ENCODE measurements around the gene RHOT2.
A peak's percentile ranks its signal among the peaks of the same experiment; 100 is the strongest.

RHOT2 gene

DNA sequence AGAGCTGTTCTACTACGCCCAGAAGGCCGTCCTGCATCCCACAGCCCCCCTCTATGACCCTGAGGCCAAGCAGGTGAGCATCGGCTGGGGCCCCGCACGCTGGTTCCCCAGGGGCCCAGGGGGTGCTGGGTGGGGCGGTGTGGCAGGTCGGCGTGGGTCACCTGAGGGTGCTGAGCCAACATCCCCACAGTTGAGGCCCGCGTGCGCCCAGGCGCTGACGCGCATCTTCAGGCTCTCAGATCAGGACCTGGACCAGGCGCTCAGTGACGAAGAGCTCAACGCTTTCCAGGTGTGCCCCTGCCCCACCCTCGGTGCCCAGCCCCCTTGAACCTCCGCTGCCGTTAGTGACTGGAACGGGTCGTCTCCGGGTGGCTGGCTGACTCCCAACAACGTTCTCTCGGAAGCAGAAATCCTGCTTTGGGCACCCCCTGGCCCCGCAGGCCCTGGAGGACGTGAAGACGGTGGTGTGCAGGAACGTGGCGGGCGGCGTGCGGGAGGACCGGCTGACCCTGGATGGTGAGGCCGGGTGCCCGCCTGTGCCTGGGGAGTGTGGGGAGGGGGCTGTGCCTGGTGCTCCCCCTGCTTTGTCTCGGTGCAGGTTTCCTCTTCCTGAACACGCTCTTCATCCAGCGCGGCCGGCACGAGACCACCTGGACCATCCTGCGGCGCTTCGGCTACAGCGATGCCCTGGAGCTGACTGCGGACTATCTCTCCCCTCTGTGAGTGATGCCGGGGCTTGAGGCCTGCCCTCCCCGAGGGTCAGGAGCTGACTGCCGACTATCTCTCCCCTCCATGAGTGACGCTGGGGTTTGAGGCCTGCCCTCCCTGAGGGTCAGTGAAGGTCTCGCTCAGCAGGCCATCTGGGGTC, 2.8 kb downstream of the RHOT2 start:
- DNase-seq (ENCODE audit: low spot score), result no peak

DNA sequence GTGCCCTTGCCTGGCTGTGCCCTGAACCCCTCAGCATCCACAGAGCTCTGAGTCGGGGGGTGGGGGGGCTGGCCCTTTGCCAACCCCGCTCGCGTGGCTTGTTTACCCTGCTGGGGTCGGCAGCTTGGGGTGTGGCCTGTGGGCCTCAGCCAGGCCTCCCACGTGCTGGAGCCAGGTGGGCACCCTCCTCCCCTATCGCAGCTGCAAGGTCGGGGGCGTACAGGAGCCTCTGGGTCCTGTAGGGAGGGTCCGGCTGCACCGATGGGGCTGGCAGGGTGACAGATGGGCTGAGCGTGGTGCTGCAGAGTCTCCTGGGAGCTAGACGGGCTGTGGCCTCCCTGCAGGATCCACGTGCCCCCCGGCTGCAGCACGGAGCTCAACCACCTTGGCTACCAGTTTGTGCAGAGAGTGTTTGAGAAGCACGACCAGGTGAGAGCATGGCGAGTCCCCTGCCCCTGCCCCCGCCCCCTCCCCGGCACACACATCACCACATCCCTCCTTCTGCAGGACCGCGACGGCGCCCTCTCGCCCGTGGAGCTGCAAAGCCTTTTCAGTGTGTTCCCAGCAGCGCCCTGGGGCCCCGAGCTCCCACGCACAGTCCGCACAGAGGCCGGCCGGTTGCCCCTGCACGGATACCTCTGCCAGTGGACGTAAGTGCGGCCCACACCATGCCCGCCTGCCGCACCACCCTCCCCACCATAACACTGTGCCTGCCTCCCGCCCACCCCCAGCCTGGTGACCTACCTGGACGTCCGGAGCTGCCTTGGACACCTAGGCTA, 3.6 kb downstream of the RHOT2 start:
- no peak for DNase-seq (ENCODE audit: low spot score)

DNA sequence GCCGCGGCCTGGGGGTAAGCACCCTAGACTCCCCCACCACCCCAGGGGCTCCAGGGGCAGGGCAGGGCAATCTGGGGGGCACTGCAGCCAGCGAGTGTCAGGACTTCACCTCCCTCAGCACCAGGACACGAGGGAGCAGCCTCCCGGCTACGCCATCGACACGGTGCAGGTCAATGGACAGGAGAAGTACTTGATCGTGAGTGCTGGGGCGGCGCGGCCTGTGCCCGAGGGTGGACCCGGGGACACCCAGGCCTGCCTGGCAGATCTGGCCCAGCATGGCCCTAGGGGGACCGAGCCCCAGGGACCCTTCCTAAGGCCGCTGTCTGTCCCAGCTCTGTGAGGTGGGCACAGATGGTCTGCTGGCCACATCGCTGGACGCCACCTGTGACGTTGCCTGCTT, 4.4 kb downstream of the RHOT2 start:
- no peak for DNase-seq (ENCODE audit: low spot score)

DNA sequence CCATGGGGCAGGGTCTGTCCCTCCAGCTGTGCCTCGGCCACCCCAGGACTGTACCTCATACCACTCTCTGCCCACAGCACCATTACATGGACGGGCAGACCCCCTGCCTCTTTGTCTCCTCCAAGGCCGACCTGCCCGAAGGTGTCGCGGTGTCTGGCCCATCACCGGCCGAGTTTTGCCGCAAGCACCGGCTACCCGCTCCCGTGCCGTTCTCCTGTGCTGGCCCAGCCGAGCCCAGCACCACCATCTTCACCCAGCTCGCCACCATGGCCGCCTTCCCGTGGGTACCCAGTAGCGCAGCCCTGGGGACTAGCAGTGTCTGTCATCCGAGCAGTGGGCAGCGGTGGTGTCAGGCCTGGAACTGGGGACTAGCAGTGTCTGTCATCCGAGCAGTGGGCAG, 4.9 kb downstream of the RHOT2 start:
- no peak for DNase-seq (ENCODE audit: low spot score)

DNA sequence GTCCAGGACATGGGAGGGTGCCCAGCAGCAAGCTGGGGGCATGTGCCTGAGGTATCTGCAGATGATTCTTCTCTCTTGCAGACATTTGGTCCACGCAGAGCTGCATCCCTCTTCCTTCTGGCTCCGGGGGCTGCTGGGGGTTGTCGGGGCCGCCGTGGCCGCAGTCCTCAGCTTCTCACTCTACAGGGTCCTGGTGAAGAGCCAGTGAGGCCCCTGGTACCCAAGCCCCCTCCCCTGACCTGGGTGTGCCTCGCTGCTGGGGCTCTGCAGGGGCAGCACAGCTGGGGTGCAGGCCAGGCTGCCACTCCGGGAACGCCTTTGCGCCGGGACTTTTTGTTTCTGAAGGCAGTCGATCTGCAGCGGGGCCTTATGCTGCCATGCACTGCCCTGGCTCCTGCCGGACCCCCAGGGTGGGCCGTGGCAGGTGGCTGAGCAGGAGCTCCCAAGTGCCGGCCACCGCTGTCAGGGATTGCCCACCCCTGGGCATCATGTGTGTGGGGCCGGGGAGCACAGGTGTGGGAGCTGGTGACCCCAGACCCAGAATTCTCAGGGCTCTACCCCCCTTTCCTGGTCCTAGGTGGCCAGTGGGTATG, 5.6 kb downstream of the RHOT2 start:
- DNase-seq (ENCODE audit: low spot score), result no peak

DNA sequence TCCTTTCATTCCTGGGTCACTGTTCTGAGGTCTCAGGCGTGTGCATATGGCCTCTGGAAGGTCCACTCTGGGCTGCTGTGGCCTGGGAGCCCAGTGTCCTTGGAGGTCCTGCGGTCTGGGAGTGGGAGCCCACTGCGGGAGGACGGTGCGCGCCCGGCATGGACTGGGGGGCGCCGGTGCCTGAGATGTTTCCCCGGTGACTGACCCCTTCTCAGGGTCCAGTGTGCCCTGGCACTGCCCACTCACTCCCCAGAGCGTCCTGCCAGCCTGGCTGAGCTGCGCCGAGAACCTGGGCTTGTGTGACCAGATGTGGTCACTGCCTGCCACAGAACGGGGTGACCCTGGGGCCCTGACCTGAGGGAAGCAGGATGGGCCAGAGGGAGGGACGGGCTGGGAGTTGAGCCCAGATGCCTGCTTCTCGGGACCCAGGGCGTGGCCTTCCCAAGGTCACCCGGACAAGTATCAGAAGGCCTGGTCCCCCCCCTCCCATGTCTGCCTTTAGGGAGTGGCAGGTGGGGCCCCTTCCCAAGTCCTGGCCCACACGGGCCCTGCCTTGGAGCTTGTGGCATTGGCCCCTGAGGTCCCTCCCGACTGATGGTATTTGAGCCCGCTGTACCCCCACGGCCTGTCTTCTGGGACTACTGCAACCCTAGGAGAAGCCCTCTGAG, 6.4 kb downstream of the RHOT2 start:
- no peak for DNase-seq (ENCODE audit: low spot score)

DNA sequence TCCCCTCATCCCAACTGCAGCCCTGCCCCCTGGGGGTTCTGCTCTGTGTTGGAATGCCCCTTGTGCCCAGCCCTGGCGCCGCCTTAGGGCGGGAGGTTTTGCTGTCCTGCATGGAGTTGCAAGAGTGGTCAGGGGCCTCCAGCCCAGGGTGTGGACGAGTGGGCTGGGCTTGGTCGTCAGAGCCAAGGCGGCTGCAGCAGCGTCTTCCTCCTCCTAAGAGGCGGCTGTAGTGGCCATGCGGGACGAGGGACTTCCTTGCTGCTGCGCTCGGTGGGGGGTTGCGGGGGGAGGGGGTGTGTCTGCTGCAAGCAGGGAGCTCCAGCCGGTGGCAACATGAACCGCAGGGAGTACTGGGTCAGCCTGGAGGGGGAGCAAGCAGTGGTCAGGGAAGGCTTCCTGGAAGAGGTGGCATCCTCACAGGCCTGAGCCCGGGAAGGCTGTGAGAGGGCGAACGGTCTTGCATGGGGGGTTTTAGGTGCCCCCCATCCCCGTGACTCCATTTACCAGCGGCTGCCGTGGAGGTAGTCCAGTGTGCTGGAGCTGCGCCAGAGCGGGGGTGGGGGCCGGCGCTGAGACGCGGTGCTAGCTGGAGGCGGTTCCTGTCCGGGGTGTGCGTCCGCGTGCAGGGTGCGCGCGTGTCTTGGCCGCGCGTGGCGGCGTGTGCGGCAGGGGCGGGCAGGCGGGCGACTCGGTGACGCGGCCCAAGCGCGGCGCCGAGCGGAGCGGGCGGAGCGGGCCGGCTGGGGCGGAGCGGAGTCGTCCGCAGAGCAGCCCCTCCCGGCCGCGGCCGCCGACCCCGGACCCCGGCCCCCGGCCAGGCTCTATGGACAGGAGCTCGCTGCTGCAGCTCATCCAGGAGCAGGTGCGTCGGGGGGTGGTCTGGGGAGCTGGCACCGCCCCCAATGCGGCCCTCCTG, 7.3 kb downstream of the RHOT2 start, which contains the start of gene RHBDL1:
Gene RHBDL1, plus strand, starts transcription at position 704 of the 916 bp plus-strand sequence. Its CDS starts 120 bp downstream, at position 824.
- DNase-seq (ENCODE audit: low spot score), result no peak

DNA sequence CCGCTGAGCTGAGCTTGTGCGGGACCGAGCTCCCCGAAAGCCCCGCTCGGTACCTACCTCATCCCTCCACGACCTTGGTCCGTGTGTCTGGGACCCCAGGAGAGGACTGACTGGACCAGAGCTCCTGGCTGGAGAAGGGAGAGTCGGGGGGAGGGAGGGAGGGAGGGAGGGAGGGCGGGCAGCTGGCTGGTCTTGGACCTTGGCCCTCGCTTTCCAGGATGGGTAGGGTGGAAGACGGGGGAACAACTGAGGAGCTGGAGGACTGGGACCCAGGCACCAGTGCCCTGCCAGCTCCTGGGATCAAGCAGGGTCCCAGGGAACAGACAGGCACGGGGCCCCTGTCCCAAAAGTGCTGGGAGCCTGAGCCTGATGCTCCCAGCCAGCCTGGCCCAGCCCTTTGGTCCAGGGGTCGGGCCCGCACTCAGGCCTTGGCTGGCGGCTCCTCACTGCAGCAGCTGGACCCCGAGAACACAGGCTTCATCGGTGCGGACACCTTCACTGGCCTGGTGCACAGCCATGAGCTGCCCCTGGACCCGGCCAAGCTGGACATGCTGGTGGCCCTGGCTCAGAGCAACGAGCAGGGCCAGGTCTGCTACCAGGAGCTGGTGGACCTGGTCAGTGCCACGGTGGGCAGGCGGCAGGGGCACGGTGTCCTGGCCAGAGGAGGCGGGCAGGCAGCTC, 8.1 kb downstream of the RHOT2 start:
- no peak for DNase-seq (ENCODE audit: low spot score)

DNA sequence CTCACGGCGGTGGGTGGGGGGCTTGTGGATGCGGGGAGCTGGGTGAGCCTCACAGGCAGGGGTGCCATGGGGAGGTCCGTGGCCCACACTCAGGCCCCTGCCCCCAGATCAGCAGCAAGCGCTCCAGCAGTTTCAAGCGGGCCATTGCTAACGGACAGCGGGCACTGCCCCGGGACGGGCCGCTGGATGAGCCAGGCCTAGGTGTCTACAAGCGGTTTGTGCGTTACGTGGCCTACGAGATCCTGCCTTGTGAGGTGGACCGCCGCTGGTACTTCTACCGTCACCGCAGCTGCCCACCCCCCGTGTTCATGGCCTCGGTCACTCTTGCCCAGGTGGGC, 8.6 kb downstream of the RHOT2 start:
- DNase-seq (ENCODE audit: low spot score), result no peak

DNA sequence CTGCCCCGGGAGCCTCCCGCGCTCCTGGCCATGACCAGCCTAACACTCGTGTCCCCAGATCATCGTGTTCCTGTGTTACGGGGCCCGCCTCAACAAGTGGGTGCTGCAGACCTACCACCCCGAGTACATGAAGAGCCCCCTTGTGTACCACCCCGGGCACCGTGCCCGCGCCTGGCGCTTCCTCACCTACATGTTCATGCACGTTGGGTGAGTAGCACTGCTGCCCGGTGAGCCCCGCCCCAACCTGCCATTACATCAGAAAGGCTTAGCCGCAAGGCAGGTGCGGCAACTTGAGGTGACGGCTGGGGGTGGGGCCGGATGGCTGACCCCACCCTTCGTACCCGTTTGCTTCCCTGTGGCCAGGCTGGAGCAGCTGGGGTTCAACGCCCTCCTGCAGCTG, 9.0 kb downstream of the RHOT2 start:
- no peak for DNase-seq (ENCODE audit: low spot score)

DNA sequence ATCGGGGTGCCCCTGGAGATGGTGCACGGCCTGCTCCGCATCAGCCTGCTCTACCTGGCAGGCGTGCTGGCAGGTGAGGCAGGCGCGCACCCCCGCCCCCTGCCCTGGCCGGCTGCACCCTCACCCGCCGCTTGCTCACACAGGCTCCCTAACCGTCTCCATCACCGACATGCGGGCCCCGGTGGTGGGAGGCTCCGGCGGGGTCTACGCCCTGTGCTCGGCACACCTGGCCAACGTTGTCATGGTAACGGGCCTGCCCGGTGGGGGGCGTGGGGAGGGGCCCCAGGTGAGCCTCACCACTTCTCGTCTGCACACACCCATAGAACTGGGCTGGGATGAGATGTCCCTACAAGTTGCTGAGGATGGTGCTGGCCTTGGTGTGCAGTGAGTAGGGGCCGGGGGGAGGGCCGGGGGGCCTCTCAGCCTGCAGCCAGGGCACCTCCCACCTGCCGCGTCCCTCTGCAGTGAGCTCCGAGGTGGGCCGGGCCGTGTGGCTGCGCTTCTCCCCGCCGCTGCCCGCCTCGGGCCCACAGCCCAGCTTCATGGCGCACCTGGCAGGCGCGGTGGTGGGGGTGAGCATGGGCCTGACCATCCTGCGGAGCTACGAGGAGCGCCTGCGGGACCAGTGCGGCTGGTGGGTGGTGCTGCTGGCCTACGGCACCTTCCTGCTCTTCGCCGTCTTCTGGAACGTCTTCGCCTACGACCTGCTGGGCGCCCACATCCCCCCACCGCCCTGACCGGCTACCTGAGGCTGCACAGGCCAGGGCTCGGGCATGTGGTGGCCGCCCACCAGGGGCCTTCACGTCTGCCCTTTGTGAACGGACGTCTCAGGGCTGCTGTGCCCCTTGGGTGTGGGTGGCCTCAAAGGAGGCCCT, 9.6 kb downstream of the RHOT2 start:
- no peak for DNase-seq (ENCODE audit: low spot score)

DNA sequence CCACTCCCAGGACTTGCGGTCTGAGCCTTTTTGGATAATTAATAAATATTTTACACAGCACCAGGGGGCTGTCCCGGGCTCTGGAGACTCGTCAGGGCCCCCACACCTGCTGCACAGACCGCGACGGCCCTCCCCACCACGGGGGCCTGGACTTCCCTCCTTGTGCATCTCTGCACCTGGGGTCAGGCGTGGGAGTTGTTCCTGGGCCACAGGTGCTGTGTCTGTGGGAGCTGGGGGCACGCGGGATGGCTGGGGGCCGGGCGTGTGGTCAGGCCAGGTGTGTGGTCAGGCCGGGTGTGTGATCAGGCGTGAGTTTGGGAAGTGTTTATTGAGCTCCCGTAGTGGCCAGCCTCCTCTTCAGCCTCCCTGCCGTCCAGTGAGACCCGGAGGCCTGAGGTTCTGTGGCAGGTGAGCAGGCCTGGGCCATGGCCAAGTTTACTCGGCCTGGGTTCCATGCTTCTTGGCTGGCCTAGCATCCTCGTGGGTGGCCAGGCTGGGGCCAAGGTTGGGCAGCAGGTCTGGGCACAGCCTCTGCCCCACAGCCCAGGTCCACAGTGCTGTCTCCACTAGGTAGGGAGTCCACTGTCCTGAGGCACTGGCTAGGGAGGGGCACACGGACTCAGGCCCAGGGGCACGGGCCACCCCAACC, 10.4 kb downstream of the RHOT2 start:
- no peak for DNase-seq (ENCODE audit: low spot score)

DNA sequence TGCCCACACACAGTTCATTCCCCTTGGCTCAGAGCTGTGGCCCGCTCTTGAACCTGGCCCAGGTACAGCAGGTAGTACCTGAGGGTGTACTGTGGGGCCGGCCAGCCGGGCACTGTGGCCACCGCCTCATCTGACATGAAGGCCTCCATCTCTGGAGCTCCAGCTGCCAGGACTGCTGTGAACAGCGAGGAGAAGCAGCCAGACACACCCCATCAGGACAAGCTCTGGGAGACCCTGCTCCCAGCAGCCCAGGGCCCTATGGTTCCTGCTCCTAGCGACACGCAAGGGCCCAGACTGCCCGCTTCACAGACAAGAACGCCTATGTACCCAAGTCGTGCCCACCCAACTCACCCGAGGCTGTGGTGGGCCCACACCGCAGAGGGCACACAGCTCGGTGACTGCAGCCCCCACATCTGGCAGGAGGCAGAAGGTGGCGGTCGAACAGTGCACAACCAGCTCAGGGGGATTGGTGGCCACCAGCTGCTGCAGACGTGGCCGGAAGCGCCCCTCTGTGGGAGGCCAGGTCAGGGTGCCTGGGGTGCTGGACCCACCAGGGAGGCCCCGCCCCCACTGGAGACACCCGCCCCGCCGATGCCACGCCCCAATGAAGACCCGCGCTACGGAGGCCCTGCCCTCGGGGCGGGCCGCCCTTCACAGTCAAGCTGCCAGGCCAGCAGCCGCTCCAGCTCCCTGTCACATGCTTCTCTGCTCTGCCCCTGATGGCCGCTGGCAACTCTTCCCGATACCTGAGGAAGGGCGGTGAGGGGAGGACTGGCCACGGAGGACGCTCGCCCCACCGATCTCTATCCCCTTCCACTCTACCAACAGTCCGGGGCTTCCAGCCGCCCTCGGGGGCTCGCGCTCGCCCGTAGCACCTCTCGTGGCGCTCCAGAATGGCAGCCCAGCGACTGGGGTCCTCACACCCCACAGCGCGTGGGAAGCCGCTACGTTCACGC, 11.2 kb downstream of the RHOT2 start:
- no peak for DNase-seq (ENCODE audit: low spot score)

DNA sequence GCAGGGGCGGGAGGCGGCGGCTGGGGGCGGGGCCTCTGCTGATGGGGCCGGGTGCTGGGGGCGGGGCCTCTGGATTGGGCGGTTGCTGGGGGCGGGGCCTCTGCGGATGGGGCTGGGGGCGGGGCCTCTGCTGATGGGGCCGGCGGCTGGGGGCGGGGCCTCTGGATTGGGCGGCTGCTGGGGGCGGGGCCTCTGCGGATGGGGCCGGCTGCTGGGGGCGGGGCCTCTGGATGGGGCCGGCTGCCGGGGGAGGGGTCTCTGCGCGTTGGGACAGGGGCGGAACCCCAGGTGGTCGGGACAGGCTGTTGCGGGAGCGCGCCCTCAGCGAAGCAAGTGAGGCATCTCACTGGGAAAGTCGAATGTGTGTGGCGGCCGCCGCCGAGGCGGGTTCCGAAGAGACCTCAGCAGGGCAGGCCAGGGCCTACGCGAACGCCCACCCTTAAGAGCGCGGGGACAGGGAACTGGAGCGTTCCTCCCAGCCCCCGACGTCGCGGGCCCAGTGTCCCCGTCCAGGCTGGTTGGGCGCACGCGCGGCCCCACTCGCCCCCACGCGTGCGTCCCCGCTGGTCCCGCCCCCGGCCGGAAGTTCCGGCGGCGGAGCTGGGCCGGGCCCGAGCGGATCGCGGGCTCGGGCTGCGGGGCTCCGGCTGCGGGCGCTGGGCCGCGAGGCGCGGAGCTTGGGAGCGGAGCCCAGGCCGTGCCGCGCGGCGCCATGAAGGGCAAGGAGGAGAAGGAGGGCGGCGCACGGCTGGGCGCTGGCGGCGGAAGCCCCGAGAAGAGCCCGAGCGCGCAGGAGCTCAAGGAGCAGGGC, 12.1 kb downstream of the RHOT2 start, which contains the start of gene STUB1:
Gene STUB1, plus strand, starts transcription at position 597 of the 811 bp plus-strand sequence. Its CDS starts 116 bp downstream, at position 713.
- peak; percentile 91 for DNase-seq (ENCODE audit: low spot score)

DNA sequence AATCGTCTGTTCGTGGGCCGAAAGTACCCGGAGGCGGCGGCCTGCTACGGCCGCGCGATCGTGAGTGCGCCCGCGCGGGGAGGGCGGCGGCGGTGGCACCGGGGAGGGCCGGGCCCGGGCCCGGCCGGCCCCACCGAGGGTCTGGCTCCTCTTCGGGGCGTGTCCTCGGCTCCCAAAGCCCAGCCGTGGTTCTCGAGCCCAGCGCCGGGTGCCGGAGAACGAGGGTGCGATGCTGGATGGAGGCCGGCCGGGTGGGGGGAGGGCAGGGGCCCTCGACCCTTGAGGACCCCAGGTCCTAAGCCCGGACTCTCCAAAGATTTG, 12.7 kb downstream of the RHOT2 start:
- DNase-seq (ENCODE audit: low spot score), result no peak

DNA sequence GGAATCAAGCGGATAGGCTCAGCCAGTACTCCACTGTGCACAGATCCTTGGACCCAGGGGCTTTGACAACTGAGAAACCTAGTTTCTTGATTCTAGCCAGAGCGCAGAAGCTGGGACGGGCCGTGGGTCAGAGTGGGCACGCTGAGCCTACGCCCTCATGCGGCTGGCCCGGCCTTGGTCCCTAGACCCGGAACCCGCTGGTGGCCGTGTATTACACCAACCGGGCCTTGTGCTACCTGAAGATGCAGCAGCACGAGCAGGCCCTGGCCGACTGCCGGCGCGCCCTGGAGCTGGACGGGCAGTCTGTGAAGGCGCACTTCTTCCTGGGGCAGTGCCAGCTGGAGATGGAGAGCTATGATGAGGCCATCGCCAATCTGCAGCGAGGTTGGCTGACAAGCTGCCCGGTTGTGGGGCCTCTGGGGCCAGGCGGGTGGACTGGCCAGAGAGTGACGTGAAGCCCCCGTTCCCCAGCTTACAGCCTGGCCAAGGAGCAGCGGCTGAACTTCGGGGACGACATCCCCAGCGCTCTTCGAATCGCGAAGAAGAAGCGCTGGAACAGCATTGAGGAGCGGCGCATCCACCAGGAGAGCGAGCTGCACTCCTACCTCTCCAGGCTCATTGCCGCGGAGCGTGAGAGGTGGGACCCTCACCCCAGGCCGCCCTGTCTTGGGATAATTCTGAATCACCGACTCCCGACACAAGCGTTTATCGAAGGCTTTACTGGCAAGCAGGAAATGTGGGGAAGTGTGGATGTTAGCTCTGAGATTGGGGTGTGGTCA, 13.2 kb downstream of the RHOT2 start:
- peak; percentile 40 for DNase-seq (ENCODE audit: low spot score)
